Activated naive CD8-positive, alpha-beta T cell treated with anti-CD3 and anti-CD28 coated beads for 36 hours (primary cell): ENCODE measurements around the gene NAPG. TPM values are rescaled to one million over a fixed set of nuclear protein-coding genes. Genes with fewer than 3 reads are reported as not detected.
"Not testable (repeated sequence)": the region's sequence is repeated elsewhere in the genome, so short reads cannot be mapped to it uniquely, and the experiment has no call there.

Experiments used
- DNase-seq: peaks from one replicate; pipeline ENCODE4 v3.0.0; 2021
- H3K27ac Mint-ChIP-seq: one replicate; pipeline ENCODE4 v1.8.0; 2022; ENCODE audit warnings: mild to moderate bottlenecking, moderate library complexity, mixed read lengths
- H3K27me3 Mint-ChIP-seq: one replicate; pipeline ENCODE4 v1.8.0; 2022; ENCODE audit warnings: mild to moderate bottlenecking, mixed read lengths
- H3K36me3 Mint-ChIP-seq: one replicate; pipeline ENCODE4 v1.8.0; 2021; ENCODE audit warnings: mild to moderate bottlenecking, mixed read lengths
- H3K4me1 Mint-ChIP-seq: one replicate; pipeline ENCODE4 v1.8.0; 2021; ENCODE audit warnings: mixed read lengths
- H3K4me3 Mint-ChIP-seq: one replicate; pipeline ENCODE4 v1.8.0; 2022; ENCODE audit warnings: mild to moderate bottlenecking, moderate library complexity, mixed read lengths
- H3K9me3 Mint-ChIP-seq: one replicate; pipeline ENCODE4 v1.8.0; 2022; ENCODE audit warnings: mixed read lengths
- total RNA-seq, 2 experiments: library from RNA; stranded (reverse); gene quantifications; one replicate each; pipeline ENCODE4 v1.2.3, GENCODE V29; 2021

Gene NAPG
- total RNA-seq, 2 experiments from 2014 or later: 28.8 to 29.6 TPM

DNA sequence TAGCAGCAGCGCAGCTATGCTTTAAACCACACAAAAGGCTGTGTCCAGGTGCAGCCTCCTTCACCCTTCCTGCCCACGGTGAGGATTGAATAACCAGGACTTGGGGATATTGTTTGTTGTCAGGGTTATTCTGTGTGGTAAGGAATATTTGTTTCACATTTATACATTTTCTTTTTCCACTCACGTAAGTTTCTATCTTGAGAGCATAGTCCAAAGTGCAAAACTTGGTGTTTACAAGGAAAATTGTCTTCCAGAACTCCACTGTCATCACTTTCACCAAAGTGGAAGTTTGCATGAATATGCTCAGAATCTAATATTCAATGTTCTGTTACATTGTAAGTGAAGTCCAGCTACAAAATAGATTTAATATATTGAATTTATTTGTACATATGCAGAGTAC lies 26.4 kb downstream of the NAPG start:
- no peak overlapping the region for H3K4me3 Mint-ChIP-seq
- H3K4me1 Mint-ChIP-seq: no peaks in the 10 kb centered on the region
- H3K9me3 Mint-ChIP-seq: no peaks in the 10 kb centered on the region
- no peak for DNase-seq
- peaks cover 29% of the 10 kb centered on the region for H3K36me3 Mint-ChIP-seq
- no peaks in the 10 kb centered on the region for H3K27me3 Mint-ChIP-seq
- no peak overlapping the region for H3K27ac Mint-ChIP-seq

DNA sequence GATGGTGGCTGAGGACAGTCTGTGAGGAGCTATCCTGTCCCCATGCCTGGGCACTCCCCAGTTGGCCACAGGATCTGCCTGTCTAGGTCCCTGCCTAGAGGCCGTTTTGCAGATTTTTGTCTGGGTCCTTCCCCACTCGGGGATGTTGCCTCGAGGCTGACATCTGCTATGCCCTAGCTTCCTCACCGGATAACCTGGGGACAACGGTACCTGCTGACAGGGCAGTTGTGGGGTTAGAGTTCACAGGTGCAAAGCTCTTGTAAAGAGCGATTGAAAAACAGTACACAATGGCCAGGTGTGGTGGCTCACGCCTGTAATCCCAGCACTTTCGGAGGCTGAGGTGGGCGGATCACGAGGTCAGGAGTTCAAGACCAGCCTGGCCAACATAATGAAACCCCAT lies 30.4 kb downstream of the NAPG start:
- not testable (repeated sequence) for H3K9me3 Mint-ChIP-seq, H3K27ac Mint-ChIP-seq, H3K4me1 Mint-ChIP-seq, DNase-seq, H3K27me3 Mint-ChIP-seq, H3K4me3 Mint-ChIP-seq
- H3K36me3 Mint-ChIP-seq: peaks cover 22% of the 10 kb centered on the region

DNA sequence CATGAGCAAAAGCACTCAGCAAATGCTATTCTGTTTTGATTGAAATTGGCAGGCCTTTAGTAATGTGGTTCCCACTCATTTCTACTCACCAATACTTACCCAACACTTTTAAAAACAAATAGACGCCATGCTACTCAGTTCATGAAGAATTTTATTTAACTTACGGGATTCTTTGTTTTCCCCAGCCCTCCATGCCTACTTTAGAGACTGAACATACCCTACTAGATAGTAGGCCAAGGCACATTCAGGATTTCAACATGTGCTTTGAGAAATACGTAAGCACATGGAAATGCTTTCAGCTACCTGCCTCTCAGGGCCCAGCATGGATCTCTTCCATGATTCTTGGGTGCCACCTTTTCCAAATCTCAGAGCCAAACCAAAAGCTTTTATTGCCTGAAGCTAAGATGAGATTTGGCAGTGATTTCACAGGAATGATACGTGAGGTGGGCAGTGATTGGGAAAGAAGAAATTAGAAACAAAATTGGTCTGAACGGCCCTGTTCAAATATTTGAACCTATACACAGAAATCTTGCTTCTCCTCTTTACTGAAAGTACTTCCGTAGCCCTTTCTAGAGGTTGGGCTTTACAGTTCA lies 31.4 kb downstream of the NAPG start:
- H3K27ac Mint-ChIP-seq: no peak overlapping the region
- H3K4me1 Mint-ChIP-seq: peaks cover 8% of the 10 kb centered on the region
- H3K36me3 Mint-ChIP-seq: peaks cover 19% of the 10 kb centered on the region
- H3K9me3 Mint-ChIP-seq: no peaks in the 10 kb centered on the region
- no peak overlapping the region for H3K4me3 Mint-ChIP-seq
- DNase-seq: no peak
- no peaks in the 10 kb centered on the region for H3K27me3 Mint-ChIP-seq

- no peak overlapping the region for H3K27ac Mint-ChIP-seq
- H3K36me3 Mint-ChIP-seq: peaks cover 14% of the 10 kb centered on the region
- no peaks in the 10 kb centered on the region for H3K9me3 Mint-ChIP-seq
- DNase-seq: no peak
- no peaks in the 10 kb centered on the region for H3K27me3 Mint-ChIP-seq
- peaks cover 8% of the 10 kb centered on the region for H3K4me1 Mint-ChIP-seq
- no peak overlapping the region for H3K4me3 Mint-ChIP-seq
Observed at GRCh38 chr18:10558243-10558966, 32.6 kb downstream of the NAPG start.

GRCh38 chr18:10558967-10559298 lies 33.1 kb downstream of the NAPG start:
- Mint-ChIP-seq H3K27ac (no peak overlapping the region), H3K27me3 (no peaks in the 10 kb centered on the region), H3K4me1 (peaks cover 8% of the 10 kb centered on the region), H3K36me3 (peaks cover 14% of the 10 kb centered on the region), H3K9me3 (no peaks in the 10 kb centered on the region), H3K4me3 (no peak overlapping the region)
- DNase-seq: no peak

GRCh38 chr18:10559553-10560451 lies 34.0 kb downstream of the NAPG start:
- Mint-ChIP-seq H3K27ac (no peak overlapping the region), H3K4me3 (peak overlapping the region; percentile 8), H3K36me3 (peaks cover 14% of the 10 kb centered on the region), H3K9me3 (no peaks in the 10 kb centered on the region), H3K4me1 (peaks cover 8% of the 10 kb centered on the region), H3K27me3 (no peaks in the 10 kb centered on the region)
- DNase-seq: peak; percentile 16

- Mint-ChIP-seq H3K4me3 (no peak overlapping the region), H3K9me3 (no peaks in the 10 kb centered on the region), H3K27me3 (no peaks in the 10 kb centered on the region), H3K36me3 (peaks cover 8% of the 10 kb centered on the region), H3K27ac (no peak overlapping the region), H3K4me1 (peaks cover 8% of the 10 kb centered on the region)
- DNase-seq: peak; percentile 43
Observed at GRCh38 chr18:10560452-10561045, 34.7 kb downstream of the NAPG start.

GRCh38 chr18:10562773-10563160 lies 36.9 kb downstream of the NAPG start:
- no peaks in the 10 kb centered on the region for H3K27me3 Mint-ChIP-seq
- H3K9me3 Mint-ChIP-seq: no peaks in the 10 kb centered on the region
- no peak overlapping the region for H3K27ac Mint-ChIP-seq
- DNase-seq: no peak
- H3K4me1 Mint-ChIP-seq: peaks cover 8% of the 10 kb centered on the region
- H3K36me3 Mint-ChIP-seq: no peaks in the 10 kb centered on the region
- H3K4me3 Mint-ChIP-seq: no peak overlapping the region

- Mint-ChIP-seq H3K4me3 (no peak overlapping the region), H3K9me3 (no peaks in the 10 kb centered on the region), H3K4me1 (peaks cover 8% of the 10 kb centered on the region), H3K36me3 (no peaks in the 10 kb centered on the region), H3K27ac (no peak overlapping the region), H3K27me3 (no peaks in the 10 kb centered on the region)
- no peak for DNase-seq
Observed at GRCh38 chr18:10563886-10564285, 38.1 kb downstream of the NAPG start.

DNA sequence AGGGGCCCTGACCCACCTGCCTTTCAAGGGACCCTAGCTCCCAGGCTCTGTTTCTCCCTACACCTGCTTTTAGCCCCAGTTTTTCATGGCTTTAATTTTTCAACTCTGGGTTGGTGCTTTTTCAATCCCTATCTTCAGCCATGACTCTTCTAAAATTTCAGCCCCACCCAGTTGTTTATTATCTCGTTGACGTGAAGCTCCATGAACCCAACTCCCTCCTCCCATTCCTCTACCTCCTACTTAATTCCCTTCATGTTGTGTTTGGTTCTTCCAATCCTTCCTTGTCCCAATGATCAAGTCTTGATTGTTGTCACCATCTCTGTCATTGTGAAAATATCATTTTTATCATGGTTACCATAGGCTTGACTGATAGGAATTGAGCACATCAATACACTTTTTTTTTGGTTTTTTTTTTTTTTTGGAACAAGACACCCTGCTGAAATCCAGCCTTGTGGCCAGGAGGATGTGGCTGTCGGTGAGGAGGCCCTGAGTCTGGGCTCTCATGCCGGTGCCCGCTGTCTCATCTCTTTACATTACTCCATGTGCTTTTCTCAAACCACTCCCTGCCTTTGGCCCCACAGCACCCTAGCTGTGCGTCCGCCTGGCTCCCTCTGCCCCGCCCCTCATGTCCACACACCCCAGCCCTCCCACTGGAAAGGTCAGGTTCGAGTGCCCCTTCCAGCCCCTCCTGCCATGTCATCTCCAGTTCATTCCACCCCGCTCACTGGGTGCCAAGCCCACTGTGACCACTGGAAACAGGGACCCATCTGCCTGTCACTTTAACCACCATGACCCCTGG lies 39.3 kb downstream of the NAPG start:
- DNase-seq: no peak
- H3K36me3 Mint-ChIP-seq: peaks cover 6% of the 10 kb centered on the region
- H3K9me3 Mint-ChIP-seq: no peaks in the 10 kb centered on the region
- peaks cover 5% of the 10 kb centered on the region for H3K4me1 Mint-ChIP-seq
- no peaks in the 10 kb centered on the region for H3K27me3 Mint-ChIP-seq
- no peak overlapping the region for H3K27ac Mint-ChIP-seq
- no peak overlapping the region for H3K4me3 Mint-ChIP-seq

GRCh38 chr18:10565835-10566234 lies 40.0 kb downstream of the NAPG start:
- no peak overlapping the region for H3K27ac Mint-ChIP-seq
- no peaks in the 10 kb centered on the region for H3K4me1 Mint-ChIP-seq
- no peak for DNase-seq
- H3K27me3 Mint-ChIP-seq: no peaks in the 10 kb centered on the region
- no peak overlapping the region for H3K4me3 Mint-ChIP-seq
- H3K36me3 Mint-ChIP-seq: peaks cover 6% of the 10 kb centered on the region
- H3K9me3 Mint-ChIP-seq: no peaks in the 10 kb centered on the region

- Mint-ChIP-seq H3K4me3 (no peak overlapping the region), H3K27me3 (no peaks in the 10 kb centered on the region), H3K4me1 (no peaks in the 10 kb centered on the region), H3K27ac (no peak overlapping the region), H3K9me3 (no peaks in the 10 kb centered on the region), H3K36me3 (peaks cover 6% of the 10 kb centered on the region)
- no peak for DNase-seq
Observed at GRCh38 chr18:10566390-10566789, 40.6 kb downstream of the NAPG start.

- not testable (repeated sequence) for H3K27ac Mint-ChIP-seq, H3K9me3 Mint-ChIP-seq, DNase-seq, H3K36me3 Mint-ChIP-seq, H3K4me3 Mint-ChIP-seq, H3K4me1 Mint-ChIP-seq, H3K27me3 Mint-ChIP-seq
Observed at GRCh38 chr18:10569941-10570340, 44.1 kb downstream of the NAPG start.

DNA sequence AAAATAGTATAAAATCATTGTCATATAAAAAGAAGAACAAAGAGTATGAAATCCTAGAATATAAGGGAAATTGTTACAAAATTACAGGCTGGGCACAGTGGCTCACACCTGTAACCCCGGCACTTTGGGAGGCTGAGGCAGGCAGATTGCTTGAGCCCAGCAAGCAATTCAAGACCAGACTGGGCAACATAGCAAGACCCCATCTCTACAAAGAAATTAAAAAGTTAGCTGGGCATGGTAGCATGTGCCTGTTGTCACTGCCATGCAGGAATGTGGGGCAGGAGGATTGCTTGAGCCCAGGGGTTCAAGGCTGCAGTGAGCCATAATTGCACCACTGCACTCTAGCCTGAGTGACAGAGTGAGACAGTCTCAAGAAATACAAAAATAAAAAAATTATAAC lies 44.8 kb downstream of the NAPG start:
- H3K36me3 Mint-ChIP-seq: peaks cover 8% of the 10 kb centered on the region
- DNase-seq: no peak
- H3K27me3 Mint-ChIP-seq: no peaks in the 10 kb centered on the region
- no peak overlapping the region for H3K4me3 Mint-ChIP-seq
- H3K27ac Mint-ChIP-seq: no peak overlapping the region
- H3K9me3 Mint-ChIP-seq: no peaks in the 10 kb centered on the region
- H3K4me1 Mint-ChIP-seq: no peaks in the 10 kb centered on the region
